Measurements from ENCODE around the gene ASB4.

ASB4 gene

DNA sequence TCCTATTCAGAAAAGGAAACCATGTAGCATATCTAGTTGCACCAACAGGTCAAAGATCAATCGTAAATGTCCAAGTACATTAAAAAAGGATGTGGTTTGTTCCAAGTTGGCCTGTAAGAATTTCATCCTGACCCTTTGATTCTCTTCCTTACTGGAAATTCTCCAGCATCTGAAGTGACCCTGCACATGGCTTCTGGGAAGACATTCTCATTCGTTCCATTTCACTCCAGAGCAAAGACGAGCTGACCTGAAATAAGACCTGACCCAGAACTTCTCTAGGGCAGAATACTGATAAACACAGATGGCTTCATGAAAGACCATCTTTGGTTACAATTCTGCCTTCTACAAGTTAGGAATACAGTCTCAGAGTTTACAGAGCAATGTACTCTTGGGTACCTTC lies 39.8 kb downstream of the ASB4 start:
- FAIRE-seq (no peak), DNase-seq (ENCODE audit: insufficient read length, low spot score) (no peak)

DNA sequence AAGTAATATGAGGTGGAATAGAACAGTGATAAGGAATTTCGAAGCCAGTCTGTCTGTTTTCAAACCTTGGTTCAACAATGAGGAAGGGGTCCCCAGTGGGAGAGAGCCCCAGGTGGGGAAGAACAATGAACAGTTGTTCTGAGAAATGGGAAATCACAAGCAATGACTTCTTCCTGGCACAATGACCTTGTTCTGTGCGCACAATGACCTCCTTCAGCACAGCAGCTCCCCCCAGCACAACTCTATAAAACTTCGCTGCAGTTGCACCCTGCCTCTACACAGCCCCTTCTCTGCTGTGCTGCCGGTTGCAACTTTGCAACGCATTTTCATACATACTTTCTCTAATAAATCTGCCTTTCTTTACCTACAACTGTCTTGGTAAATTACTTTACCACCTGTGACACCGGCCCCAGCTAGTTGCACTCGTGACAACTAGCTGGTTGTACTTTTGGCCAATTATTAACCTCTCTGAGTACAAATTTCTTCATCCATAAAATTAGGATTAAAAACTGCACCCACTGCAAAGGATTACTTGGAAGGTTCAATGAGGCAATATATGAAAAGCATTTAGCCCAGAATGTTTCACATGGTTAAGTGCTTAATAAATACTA lies 40.5 kb downstream of the ASB4 start:
- DNase-seq (ENCODE audit: insufficient read length, low spot score): no peak
- no peak for FAIRE-seq

DNA sequence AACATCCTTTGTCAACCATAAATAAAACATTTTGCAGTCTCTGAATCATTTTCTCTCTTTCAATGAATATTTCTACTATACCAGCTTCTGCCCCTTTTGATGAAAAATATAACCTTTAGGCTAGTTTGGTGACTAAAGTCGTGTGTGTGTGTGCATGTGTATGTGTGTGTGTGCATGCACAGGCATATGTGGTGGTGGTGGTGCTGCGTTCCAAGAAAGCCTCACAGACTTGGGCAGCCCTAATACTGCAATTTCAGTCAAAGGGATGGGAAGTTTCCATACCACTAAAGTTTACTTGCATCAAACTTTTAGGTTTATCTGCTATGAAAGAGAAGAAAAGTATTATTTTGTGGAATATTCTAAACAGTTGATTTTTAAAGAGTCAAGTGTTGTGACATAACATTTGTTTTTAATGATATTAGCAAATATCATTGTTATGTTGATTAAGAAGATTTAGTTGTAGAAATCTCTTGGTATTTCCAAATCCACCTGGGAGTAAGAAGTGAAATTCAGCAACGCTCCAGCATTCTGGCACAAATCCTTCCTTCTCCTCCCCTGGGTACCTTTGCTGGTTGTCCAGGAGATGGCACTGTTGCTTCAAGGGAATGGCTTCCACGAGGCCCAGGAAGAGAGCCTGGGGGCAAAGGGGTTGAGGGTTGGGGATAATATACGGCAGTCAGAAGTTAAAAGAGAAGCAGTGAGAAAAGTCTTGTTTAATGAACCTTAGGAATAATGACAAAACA lies 41.5 kb downstream of the ASB4 start:
- FAIRE-seq: no peak
- peak; percentile 21 for DNase-seq (ENCODE audit: insufficient read length, low spot score)

DNA sequence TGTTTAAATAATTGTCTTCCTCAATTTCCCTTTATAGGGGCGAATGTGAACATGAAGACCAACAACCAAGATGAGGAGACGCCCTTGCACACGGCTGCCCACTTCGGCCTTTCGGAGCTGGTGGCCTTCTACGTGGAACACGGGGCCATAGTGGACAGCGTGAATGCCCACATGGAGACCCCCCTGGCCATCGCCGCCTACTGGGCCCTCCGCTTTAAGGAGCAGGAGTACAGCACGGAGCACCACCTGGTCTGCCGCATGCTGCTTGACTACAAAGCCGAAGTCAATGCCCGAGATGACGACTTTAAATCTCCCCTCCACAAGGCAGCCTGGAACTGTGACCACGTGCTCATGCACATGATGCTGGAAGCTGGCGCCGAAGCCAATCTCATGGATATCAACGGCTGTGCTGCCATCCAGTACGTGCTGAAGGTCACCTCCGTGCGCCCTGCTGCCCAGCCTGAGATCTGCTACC lies 42.1 kb downstream of the ASB4 start:
- FAIRE-seq (no peak), DNase-seq (ENCODE audit: insufficient read length, low spot score) (no peak)

DNA sequence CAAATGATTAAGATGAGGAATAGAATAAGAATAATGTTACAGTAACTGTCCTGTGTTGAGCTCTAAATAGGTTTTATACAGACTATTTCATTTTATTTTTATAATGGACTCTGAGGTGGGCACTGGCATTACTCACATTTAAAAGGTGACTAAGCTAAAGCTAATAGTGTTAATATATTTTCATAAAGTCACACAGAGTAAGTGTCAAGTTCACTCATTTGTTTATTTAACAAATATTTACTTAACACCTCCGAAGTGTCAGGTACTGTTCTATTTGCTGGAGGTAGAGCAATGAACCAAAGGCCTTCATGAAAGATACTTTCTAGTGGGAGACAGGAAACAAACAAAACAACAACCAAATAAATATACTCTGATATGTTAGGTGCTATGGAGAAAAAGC lies 44.0 kb downstream of the ASB4 start:
- no peak for FAIRE-seq
- DNase-seq (ENCODE audit: insufficient read length, low spot score): no peak

DNA sequence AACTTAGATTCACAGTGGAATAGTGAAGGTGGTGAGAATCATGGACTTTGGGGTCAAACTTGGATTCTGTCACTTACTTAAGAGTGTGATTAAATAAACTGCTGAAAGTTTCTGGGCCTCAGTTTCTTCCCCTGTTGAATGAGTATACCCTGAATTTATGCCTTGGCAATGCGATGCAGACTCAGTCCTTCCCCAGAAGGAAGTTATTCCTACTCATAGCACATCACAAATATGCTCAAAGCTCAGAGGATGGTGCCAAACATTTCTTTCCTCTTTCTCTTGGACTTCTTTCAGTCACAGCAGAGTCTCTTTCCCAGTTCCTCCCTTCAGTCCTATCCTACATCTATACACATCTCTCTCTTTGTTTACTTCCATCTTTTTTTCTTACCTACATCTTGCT lies 45.1 kb downstream of the ASB4 start:
- FAIRE-seq: no peak

DNA sequence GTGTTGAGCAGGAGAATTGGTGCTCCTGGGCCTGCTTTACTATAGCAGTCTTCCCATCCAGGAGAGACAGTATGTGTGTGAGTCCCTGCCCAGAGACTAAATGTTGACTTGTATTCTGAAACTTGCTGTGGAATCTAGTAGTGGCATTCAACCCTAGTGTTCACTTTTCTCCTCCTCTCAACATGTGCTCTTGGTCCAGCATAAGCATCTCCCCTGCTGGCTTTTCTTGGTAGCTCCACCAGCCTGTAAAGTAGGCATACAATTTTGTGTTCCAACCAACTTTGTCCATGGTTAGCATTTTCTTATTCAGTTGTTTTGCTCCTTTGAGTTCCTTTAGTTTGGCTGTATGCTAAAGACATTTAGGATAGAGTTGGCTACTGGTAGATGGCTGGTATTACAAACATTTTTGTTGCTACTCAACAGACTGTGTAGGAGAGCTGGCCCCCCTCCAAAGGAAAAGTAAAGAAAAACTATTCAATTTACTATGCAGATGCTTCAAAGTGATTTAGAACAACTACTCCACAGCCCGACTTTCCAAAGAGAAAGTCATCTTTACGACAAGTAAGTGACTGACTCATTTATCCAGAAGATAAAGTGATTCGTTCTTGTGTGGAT lies 46.0 kb downstream of the ASB4 start:
- FAIRE-seq: no peak
- DNase-seq (ENCODE audit: insufficient read length, low spot score): no peak

More for the DNA sequence above, 45.1 kb downstream of the ASB4 start:
- DNase-seq (ENCODE audit: insufficient read length, low spot score): no peak

DNA sequence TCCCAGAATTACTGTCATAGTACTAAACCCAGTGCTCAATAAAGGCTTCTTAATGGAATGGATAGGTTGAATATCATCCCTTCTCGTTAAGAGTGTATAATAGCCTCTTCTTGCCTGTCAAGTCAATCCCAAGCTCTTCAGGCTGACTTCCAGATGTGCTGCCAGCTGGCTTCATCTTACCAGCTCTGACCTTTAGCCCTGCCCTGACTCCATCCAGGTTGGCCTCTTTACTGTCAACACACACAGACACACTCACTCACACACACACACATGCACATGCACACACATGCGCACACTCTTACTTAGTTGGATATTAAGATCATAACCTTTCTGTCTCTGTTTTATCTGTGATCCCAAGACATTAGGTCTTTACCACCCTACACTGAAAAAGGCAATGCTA lies 49.1 kb downstream of the ASB4 start:
- no peak for FAIRE-seq
- DNase-seq (ENCODE audit: insufficient read length, low spot score): no peak

DNA sequence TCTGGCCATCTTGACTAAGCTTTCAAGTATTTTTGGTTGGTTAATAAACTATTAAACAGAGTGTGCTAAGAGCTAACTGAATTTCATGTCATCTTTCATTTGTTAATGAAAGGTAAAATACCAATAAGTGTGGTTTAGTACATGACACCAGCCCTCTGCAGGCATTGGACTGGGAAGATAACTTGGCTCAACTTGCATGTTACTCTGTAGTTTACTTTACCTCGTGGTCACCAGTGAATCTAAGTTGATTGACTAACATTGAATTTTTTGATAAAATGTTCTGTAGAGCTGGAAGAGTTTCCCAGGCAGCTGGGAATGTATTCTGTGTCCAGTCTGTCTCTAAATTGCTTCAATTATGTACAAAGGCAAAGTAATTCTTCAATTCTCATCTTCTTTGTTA lies 49.9 kb downstream of the ASB4 start:
- no peak for FAIRE-seq
- no peak for DNase-seq (ENCODE audit: insufficient read length, low spot score)

DNA sequence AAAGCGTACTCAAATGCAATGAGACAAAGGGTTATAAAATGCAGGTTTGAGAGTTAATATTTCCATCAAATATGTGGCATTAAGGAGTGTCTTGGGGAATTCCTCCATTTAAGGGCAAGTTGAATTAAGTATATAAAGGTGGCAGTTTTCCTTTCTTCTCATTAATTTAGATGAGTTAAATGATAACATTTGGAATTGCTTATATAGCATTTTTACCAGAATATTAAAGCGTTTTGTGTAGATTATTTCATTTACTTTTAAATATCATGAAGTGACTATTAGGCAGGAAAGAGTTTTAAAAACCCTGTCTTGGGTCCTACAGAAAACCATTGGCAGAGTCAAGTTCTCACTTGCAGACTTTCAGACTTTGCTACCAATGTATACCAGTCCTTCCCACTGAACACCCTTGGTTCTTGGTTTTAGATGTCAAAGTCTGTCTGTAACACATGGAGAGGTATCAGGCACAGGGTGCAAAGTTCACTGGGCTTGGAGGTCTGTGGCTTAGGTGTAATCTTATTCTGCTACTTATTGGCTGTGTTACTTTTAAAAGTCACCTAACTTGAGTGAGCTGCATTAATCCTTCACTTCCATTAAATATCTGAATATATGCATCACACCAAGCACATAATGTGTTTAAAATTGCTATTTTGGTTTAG lies 51.0 kb downstream of the ASB4 start:
- FAIRE-seq: no peak
- no peak for DNase-seq (ENCODE audit: insufficient read length, low spot score)

DNA sequence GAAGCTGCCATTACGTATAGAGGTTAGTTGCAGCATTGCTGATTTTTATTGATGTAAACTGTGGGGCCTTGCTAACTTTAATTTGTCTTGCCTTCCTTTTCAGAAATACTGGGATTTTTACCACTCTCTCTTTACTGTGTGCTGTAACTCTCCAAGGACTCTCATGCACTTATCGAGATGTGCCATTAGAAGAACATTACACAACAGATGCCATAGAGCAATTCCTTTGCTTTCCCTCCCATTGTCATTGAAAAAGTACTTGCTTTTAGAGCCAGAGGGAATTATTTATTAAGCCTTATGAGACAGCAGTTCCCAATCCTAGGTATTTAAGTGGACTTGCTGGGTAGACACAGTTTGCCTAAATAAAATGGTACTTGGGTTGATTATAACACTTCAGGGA lies 51.7 kb downstream of the ASB4 start:
- FAIRE-seq (no peak), DNase-seq (ENCODE audit: insufficient read length, low spot score) (no peak)

DNA sequence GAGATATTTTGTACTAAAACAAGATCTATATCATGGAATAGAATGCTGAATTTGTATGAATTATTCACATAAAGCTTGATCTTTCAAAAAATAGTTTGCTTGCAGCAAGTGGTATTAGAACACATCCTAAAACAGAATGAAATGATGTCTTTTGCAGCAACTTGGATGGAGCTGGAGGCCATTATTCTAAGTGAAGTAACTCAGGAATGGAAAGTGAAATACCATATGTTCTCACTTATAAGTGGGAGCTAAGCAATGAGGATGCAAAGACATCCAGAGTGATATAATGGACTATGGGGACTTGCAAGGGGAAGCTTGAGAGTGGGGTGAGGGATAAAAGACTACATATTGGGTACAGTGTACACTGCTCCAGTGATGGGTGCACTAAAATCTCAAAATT lies 53.7 kb downstream of the ASB4 start:
- FAIRE-seq: no peak
- no peak for DNase-seq (ENCODE audit: insufficient read length, low spot score)

DNA sequence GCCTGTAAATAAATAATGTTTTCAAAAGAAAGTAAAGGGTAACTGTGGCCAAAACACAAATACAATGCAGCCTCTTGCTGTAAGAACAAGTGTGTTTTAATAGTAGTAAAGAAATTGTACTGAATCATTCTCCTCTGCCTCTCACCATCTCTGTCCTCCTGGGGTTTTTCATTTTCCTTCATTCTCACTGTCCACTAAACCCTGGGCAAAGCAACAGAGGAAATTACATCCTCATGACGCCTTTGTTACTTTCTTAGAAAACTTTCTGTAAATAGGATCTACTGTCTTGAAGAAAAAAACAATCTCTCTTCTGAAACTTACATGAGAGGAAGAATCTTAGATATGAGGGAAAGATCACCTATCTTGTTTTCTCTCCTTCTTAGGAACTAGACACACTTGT lies 54.6 kb downstream of the ASB4 start:
- DNase-seq (ENCODE audit: insufficient read length, low spot score) (no peak), FAIRE-seq (no peak)

DNA sequence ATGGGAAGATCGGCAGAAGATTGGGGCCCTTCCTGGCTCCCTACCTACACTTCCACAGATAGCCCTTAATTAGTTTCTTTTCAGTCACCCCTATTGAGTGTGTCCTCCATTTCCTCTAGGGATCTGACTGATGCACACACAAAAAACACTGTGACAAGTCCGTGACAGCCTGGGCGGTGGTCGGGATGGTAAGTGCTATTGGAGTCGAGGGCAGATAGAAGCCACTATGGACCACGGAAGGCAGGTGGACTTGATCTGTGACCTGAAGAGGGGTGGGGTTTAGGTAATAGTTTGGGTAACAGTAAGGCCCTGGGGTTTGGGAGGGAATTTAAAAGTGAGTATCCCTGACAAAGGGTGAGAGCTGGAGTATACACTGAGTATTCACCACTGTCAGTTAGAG lies 57.6 kb downstream of the ASB4 start:
- DNase-seq (ENCODE audit: insufficient read length, low spot score): no peak
- FAIRE-seq: no peak

DNA sequence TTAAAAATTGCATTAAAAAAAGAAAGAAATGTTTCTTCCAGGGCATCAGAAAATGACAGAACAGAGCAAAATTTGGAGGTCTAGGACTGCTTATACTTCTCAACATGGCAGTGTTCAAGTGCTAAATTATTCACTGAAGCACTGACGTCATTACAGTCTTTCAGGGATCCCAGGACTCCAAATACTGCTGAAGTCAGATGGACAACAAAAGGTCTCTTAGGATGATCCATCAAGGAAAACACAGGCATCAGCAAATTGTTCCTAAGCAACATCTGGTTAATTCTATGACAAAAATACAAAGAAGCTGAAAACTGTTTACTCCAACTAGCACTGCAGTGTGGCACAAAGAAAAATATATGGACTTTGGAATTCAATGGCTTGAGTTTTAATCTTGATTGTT lies 58.4 kb downstream of the ASB4 start:
- DNase-seq (ENCODE audit: insufficient read length, low spot score) (no peak), FAIRE-seq (no peak)

DNA sequence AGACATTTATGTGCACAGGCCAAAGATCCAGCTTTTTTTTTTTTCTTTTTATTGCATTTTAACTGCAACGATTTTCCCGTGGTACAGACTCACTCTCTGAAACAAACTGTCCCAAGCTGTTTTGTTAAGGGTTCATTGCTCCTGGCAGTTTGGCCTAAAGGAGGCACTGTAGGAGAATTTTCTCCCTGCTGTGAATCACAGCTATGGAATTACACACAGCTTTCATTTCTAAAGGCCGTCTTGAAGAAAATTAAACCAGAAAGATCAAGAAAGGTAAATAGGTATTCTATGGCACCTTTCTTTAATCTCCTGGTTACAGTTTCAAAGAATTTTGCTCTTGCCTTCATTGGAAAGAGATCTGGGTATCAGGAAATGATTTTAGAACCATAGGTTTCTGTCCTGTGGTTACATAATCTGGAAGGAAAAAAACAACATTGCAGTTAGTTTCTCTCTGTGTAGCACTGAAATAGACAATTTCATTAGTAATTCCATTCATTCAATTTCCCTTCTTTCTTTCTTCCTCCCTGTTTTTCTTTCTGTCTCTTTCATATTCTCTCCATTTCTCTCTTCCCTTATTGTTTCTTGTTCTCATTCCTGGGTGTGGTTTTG lies 59.4 kb downstream of the ASB4 start:
- peak; percentile 21 for DNase-seq (ENCODE audit: insufficient read length, low spot score)
- no peak for FAIRE-seq

DNA sequence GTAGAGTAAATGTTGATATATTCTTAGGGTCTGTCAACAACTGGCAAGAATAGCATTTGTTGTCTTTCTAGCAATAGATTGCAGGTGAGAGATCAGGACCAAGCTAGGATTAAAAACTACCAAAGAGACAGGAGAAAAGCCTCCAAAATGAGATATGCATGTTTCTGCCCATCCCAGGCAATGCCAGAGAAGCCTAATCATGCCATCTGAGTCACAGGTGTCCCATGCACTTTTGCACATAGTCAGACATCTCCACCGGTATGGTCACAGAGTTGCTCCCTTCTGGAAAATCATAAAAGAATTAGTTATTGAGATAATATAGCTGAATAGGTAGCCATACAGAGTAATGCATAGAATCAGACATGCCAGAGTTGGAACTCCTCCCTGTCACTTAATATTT lies 59.9 kb downstream of the ASB4 start:
- FAIRE-seq: no peak
- DNase-seq (ENCODE audit: insufficient read length, low spot score): no peak

DNA sequence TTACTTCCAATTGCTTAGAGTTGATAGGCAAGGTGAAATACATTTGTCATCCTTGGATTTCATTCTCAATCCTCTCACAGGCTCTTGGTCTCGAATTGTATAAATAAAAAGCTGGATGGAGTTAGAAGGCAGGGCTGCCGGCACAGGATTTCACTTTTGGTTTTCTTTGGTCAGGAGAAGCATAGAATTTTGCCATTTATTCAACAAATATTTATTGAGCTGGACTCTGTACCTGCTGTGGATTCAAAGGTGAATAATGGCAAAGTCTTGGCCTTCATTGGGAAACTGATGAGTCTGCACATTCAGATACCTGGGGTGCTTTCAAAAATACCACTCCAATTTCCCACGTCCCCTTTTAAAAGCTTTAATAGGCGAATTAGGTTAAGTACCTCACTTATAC lies 60.9 kb downstream of the ASB4 start:
- DNase-seq (ENCODE audit: insufficient read length, low spot score) (no peak), FAIRE-seq (no peak)

DNA sequence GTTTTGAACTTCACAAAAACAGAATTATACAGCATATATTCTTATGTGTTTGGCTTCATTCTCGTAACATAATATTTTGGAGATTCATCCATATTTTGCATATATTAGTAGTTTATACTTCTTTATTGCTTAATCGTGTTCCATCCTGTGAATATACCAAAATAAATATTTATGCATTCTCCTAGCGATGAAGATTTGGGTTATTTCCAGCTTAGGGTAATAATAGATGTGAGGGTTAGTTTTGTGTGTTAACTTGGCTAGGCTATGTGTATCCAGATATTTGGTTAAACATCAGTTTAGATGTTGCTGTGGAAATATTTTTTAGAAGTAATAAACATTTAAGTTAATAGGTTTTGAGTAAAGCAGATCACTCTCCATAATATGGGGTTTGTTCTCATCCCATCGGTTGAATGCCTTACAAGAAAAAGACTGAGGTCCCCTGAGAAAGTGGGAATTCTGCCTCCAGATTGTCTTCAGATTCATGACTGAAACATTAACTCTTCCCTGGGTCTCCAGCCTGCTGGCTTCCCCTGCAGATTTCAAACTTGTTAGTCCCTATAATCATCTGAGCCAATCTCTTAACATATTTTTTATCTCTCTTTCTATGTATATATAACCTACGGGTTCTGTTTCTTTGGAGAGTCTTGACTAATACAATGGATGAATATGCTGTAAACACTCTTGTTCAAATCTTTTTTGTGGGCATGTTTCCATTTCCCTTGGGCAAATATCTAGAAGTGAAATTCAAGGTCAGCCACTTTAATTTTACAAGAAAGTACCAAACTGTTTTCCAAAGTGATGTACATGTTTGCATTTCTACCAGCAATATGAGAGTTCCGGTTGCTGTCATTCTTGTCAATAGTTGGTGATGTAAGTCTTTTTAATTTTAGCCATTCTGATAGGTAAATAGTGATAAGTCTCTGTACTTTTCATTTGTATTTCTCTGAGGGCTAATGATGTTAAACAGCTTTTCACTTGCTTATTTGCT lies 61.9 kb downstream of the ASB4 start:
- no peak for DNase-seq (ENCODE audit: insufficient read length, low spot score)
- no peak for FAIRE-seq
